Inflammatory macrophage treated with lipopolysaccharide for 4 hours (primary cell): Measurements from ENCODE around the gene XPO5.
"Not testable (repeated sequence)": the region's sequence is repeated elsewhere in the genome, so short reads cannot be mapped to it uniquely, and the experiment has no call there.

Experiments
- DNase-seq: peaks from one replicate; pipeline ENCODE4 v3.0.0-alpha.2; 2020

Gene XPO5

GRCh38 chr6:43516367-43516696 is 59.5 kb downstream of the XPO5 start:
- no peak for DNase-seq

- DNase-seq: no peak
Observed at GRCh38 chr6:43515808-43516207, 60.0 kb downstream of the XPO5 start.

DNA sequence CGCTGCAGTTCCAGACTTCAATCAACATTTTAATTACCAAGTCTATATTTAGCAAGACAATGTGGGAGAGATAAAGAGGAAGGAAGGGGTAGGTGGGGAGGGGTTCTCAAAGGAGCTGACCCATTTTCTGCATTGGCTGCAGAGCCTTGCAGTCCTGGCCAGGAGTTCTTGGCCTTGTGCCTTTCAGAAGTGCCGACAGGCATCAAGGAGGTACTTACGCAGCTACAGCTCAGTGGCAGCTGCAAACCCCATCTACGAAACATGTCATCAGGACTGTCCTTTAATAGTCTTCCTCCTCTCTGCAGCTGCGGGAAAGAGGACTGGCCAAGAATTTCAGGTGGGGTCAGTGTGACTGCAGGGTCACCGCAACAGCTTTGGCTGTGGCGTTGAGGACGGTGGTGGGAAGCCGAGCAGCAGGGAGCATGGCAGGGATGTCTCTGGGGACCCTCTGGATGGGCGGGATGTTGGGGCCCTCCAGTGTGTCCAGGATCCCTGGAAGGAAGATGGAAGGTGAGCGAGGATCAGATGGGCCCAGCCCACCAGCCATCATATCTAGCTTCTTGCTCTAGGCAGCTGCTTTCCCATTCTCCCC is 63.9 kb downstream of the XPO5 start:
- no peak for DNase-seq

GRCh38 chr6:43510827-43511163 is 65.0 kb downstream of the XPO5 start:
- DNase-seq: no peak

DNA sequence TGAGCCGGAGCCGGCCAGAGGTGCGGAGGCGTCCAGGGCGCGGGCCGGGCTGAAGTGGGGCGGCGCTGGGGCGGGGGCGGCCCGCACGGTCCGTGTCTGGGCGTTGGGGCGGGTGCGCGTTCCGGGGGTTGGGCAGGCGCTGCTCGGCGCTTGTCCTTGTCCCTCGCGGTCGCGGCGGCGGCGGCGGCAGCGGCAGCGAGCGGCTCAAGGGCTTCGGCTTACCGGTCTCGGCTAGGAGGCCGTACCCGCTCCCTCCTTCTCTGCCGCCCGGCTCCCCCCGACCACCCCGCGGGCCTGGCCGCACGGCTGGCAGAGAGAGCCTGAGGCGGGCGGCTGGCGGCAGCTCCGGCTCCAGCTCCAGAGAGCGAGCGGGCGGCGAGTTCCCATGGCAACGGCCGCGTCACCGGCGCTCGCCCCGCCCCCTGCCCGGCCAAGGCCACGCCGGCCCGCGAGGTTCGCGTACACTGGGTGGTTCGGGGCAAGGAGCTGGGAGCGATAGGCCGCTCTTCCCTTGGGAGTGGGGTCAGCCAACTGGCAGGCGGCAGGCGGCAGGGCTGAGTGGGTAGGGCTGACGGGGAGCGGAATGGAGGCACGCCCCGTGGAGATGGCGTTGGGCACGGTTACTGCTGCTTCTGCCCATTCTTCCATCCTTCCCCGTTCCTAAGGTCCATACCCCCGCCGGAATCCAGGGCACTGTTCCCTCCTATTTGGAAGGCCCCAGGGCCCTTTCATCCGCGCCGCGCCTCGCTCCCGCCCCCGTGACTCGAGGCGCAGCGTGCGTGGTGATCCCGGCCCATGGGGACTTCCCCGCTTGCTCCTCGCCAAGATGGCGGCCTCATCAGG is 65.6 kb downstream of the XPO5 start, which contains the start of gene LRRC73:
LRRC73 (minus strand) TSS at position 363 of the 843 bp plus-strand sequence. CDS start 561 bp downstream, outside the sequence.
- DNase-seq: peak; percentile 78

GRCh38 chr6:43509142-43509983 is 66.5 kb downstream of the XPO5 start:
- peak; percentile 5 for DNase-seq

DNA sequence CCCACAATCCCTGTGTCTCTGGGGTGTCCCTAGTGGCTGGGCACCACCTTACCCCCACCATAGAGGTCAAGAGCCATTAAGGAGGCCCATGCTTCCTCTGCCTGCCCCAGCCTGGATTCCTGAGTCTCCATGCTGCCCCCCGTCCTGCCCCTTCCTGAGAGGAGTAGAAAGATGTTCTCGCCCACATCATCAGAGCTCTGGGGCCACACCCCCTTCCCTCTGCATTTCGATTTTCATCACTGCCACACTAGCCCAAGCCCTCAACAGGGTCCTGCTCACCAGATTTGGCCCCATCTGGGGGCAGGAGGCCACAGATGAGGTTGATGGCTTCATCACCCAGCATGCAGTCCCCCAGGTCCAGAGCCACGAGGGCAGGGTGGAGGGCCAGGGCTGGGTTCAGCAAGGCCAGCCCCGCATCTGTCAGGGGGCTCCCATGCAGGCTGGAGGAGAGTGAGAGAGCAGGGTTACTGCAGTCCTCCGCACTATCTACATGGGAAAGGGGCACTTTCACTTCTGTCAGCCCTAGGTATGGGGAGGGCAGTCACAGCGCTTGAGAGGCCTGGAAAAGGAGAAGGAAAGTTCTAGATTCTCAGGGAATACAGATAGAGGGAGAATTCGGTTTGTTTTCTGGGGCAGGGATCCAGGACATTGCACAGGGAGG is 67.2 kb downstream of the XPO5 start:
- DNase-seq: no peak

DNA sequence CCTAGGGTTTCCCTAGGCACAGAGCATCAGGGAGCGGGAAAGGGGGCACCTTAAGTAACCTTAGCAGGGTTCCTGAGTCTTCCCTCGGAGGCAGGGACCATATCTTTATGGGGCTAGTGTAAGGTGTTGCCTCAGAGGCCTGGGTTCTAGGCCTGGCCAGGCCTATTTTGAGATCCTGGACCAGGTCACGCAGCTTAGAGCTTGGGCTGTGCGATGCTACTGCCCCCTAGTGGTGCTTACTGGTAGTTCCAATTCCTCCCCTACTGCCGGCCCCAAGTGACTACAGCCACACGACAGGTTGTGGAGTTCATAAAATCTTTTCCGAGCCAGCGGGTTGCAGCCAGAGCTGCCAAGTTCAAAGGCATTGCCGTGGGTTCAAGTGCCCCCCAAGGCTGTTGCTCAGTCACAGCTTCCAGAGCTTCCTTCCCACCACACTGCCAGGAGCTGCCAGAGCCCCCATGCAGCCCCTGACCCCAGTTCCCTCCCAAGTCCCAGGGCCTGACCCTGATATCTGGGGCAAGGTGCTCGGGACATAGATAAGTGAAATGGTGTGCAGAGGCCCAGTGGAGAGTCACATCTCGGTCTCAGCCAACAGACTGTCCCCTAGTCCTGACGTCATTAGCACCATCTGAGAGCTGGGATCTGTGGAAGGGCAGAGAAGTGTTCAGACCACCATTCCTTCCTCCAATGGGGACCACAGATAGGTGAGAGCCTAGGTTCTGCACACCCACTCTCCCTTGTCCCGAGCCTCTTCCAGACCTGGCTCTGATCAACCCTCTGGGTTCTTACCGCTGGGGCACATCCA is 69.0 kb downstream of the XPO5 start:
- peak; percentile 80 for DNase-seq

- DNase-seq: no peak
Observed at GRCh38 chr6:43506171-43506570, 69.7 kb downstream of the XPO5 start.

DNA sequence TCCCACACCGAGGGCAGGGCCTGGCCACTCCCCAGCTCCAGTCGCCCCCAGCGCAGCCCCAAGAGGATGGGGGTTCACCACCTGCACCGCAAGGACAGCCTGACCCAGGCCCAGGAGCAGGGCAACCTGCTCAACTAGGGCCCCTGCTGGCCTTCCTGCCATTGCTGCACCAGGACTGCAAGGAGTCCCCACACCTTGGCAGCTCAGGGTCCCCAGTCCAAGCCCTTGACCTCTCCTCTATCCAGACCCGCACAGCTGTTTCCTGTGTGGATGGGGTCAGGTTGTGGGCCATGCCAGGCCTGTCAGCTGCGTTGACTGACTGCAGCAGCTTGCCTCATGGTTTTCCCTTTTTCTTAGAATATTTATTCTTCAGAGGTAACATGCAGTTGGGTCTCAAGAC is 70.1 kb downstream of the XPO5 start:
- no peak for DNase-seq

- DNase-seq: no peak
Observed at GRCh38 chr6:43504756-43505593, 70.9 kb downstream of the XPO5 start.

DNA sequence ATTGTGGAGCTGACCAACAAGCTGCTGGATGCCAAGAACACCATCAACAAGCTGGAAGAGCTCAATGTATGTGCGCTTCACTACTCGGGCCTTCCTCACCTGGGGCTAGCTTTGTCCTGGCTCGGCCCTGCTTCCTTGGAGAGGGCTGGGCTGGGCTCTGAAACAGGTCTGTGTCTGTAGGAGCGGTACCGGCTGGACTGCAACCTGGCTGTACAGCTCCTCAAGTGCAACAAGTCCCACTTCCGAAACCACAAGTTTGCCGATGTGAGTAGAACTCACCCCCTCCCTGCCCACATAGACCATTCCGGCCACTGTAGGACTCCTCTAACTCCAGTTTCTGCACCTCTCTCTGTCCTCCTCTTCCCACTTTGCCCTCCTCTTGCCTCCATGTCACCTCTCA is 72.4 kb downstream of the XPO5 start:
- no peak for DNase-seq

DNA sequence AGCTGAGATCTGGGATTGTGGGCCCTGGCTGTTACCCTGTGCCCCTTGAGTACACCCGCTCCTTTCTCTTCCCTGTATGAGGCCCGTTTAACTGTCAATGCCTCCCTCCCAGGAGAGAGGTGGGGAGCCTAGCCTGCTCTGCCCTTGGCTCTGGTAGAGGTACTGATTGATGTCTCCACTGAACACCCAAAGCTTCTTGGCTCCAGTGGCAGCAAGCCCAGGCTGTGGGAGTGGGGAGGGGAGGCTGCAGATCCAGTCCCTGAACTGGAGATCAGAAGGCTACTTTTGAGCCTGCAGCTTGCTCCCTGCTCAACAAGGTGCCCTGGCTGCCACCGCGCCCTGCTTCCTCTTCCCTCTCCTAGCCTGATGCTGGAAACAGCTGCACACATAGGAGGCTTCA is 73.2 kb downstream of the XPO5 start:
- no peak for DNase-seq

GRCh38 chr6:43500921-43501320 is 74.9 kb downstream of the XPO5 start:
- no peak for DNase-seq

DNA sequence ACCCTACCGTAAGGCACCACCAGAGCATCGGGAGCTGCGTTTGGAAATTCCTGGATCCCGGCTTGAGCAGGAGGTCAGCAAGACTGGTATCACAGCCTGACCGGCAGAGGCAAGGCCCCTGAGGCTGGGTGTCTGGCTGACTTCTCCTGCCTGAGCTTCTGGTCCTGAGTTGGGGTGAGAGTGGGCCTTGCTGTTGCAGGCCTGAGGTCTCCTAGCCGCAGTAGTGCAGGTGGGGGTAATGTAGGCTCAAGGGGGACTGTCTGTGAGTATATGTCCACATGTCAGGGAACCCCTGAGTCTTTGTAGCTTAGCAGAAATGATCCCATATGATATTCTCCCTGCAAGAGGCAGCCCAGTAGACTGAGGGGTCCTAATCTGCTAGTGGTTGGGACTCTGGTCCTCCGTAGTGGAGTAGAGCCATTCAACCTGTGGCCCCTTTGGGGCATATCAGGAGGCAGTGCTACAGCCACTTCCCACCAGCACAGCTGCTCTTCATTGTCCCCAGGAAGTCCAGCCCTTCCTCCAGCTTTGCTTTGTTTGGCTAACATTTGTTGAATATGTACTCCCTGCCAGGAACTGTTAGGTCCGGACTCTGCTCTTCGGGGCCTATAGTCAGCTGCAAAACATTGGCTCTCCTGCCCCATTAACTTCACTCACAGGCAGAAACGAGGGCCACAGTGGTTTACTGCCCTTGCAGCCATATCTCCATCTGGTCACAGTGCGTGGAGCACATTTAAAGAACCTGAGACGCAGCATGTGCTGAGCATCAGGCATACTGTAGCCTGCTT is 76.6 kb downstream of the XPO5 start:
- no peak for DNase-seq

- DNase-seq: not testable (repeated sequence)
Observed at GRCh38 chr6:43498291-43498690, 77.5 kb downstream of the XPO5 start.

- DNase-seq: no peak
Observed at GRCh38 chr6:43497689-43498088, 78.1 kb downstream of the XPO5 start.

DNA sequence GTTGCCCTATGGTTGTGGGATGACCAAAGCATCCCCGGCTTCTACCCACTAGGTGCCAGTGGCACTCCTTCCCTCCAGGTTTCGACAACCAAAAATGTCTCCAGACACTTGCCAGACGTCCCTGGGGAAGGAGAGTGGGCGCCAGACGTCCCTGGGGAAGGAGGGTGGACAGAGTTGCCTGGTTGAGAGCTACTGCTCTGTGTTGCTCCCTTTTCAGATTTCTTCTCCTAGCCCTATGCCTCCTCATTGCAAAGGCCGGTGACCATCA is 78.8 kb downstream of the XPO5 start:
- no peak for DNase-seq

DNA sequence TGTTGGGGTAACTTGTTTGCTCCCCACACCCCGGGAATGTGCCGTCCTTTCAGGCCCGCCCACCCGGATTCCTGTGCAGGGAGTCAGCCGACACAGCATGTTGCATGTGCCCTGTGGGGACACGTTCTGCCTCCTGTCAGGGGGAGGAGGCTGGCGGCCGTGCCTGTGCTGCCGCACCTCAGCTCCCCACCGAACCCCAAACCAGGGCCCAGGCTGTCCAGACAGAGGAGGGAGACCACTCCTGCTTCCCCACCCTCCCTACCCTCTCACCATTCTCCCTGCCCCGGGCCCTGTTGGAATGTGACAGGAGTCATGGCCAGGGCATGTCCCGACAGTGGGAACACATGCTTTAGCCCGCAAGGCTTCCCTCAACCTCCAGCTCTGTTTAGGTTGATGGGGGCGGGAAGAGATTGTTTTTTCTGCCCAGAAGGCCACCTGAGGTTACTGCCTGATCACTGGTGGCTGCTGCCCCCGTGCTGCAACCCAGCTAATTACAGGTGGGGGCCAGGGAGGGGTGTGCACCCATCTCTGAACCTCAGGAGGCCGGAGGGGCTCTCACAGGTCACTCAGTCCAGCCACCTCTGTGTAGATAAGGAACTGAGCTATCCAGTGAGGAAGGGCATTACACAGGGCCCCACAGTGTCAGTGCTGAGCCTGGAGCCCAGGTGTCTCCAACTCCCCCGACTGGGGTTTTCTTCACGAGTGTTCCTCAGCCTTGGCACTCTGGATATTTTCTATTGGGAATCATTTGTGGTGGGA is 79.3 kb downstream of the XPO5 start:
- DNase-seq: no peak

GRCh38 chr6:43495409-43495941 is 80.4 kb downstream of the XPO5 start:
- DNase-seq: peak; percentile 12
